Chondrocyte (in vitro differentiated cells): ENCODE results near the gene PLCH2. TPM values are rescaled to one million over a fixed set of nuclear protein-coding genes. Genes with fewer than 3 reads are reported as not detected.
A peak's percentile ranks its signal among the peaks of the same experiment; 100 is the strongest.

ENCODE experiments used
- DNase-seq: peaks from one replicate; pipeline ENCODE4 v3.0.0; 2021; ENCODE audit warnings: mixed read lengths, low spot score
- H3K27ac Mint-ChIP-seq: one replicate; pipeline ENCODE4 v1.8.0; 2021; ENCODE audit warnings: mild to moderate bottlenecking, moderate library complexity, mixed read lengths; ENCODE audit not compliant: unreplicated experiment
- H3K27me3 Mint-ChIP-seq: 2 replicates; pipeline ENCODE4 v1.8.0; 2021; ENCODE audit warnings: low read depth, mixed read lengths
- H3K36me3 Mint-ChIP-seq: 2 replicates; pipeline ENCODE4 v1.8.0; 2021; ENCODE audit warnings: low read depth, mixed read lengths
- H3K4me1 Mint-ChIP-seq: 2 replicates; pipeline ENCODE4 v1.8.0; 2021; ENCODE audit warnings: low read depth, mild to moderate bottlenecking, mixed read lengths
- H3K4me3 Mint-ChIP-seq: one replicate; pipeline ENCODE4 v1.8.0; 2021; ENCODE audit warnings: mild to moderate bottlenecking, moderate library complexity, mixed read lengths; ENCODE audit not compliant: unreplicated experiment
- H3K9me3 Mint-ChIP-seq: 2 replicates; pipeline ENCODE4 v1.8.0; 2021; ENCODE audit warnings: low read depth, mixed read lengths
- total RNA-seq: library from RNA; stranded (reverse); gene quantifications from 3 replicates; pipeline ENCODE4 v1.2.1, GENCODE V29; 2021
- TF ChIP-seq, protein P1 (sequence below): fragments of 200-600 bp; sonication (generic); IDR thresholded peaks from 2 replicates; pipeline ENCODE4 v1.5.0; 2021; ENCODE audit warnings: antibody characterized with exemption, mild to moderate bottlenecking, moderate library complexity

The PLCH2 gene
- total RNA-seq, 1 donor from 2014 or later, result 2.4 TPM

DNA sequence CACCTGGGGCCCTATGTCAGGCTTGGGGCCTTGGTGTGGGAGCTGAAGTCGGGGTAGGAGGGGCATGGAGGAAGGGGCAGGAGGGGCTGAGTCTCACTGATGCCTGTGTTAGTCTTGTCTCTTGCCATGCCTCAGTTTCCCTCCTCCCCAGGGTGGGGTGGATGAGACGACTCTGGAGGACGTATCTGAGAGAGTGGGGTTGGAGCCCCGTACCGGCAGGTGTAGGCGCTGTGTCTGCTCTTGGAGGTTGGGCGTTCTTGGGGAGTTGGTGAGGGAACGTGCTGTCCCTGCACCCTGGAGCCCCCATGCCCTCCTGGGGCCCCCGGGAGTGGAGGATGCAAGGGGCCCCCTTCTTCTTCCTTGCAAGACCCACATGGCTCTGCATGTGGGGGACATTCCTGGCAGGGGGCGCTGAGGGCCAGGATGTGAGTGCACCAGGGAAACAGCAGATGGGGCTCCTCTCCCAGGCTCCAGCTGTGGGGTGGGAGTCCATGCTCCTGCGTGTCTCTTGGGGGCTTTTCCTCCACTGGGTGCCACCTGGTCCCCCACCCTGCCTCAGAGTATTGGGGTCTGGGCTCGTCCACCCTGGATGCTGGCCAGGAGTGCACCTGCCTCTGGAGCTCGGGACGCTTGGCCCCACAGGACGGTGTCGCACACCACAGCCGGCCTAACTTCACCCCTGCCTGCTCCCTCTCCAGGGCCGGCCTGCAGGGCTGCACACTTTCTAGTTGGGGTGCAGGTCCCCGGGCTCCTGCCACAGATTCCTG lies 78.7 kb downstream of the PLCH2 start:
- Mint-ChIP-seq H3K27ac (no peak overlapping the region), H3K9me3 (no peaks in the 10 kb centered on the region), H3K27me3 (no peaks in the 10 kb centered on the region), H3K36me3 (no peaks in the 10 kb centered on the region), H3K4me1 (peaks cover 12% of the 10 kb centered on the region), H3K4me3 (no peak overlapping the region)
- TF ChIP-seq, protein P1, sequence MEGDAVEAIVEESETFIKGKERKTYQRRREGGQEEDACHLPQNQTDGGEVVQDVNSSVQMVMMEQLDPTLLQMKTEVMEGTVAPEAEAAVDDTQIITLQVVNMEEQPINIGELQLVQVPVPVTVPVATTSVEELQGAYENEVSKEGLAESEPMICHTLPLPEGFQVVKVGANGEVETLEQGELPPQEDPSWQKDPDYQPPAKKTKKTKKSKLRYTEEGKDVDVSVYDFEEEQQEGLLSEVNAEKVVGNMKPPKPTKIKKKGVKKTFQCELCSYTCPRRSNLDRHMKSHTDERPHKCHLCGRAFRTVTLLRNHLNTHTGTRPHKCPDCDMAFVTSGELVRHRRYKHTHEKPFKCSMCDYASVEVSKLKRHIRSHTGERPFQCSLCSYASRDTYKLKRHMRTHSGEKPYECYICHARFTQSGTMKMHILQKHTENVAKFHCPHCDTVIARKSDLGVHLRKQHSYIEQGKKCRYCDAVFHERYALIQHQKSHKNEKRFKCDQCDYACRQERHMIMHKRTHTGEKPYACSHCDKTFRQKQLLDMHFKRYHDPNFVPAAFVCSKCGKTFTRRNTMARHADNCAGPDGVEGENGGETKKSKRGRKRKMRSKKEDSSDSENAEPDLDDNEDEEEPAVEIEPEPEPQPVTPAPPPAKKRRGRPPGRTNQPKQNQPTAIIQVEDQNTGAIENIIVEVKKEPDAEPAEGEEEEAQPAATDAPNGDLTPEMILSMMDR, result peak; percentile 69
- DNase-seq, result no peak

Other genes starting within 250 kb of the PLCH2 start
- gene SKI, start 248.0 kb upstream of the PLCH2 start, total RNA-seq, result 112 to 135 TPM (median 116 TPM) in 3 replicates
- gene MORN1, start 84.7 kb upstream of the PLCH2 start, total RNA-seq, result 6.7 to 10.0 TPM (median 8.1 TPM) in 3 replicates
- 158 to 177 TPM (median 175 TPM) in 3 replicates for gene RER1, start 84.4 kb upstream of the PLCH2 start, total RNA-seq
- gene PEX10, start 63.7 kb upstream of the PLCH2 start, total RNA-seq, result 20.6 to 33.0 TPM (median 23.4 TPM) in 3 replicates
- 19.6 to 32.6 TPM (median 20.5 TPM) in 3 replicates for gene PANK4, start 50.3 kb downstream of the PLCH2 start, total RNA-seq
- not detected in 3 replicates for gene HES5, start 54.0 kb downstream of the PLCH2 start, total RNA-seq
- 0.95 to 2.5 TPM (median 1.1 TPM) in 3 replicates for gene TNFRSF14, start 80.1 kb downstream of the PLCH2 start, total RNA-seq
- gene PRXL2B, start 110.5 kb downstream of the PLCH2 start, total RNA-seq, result 20.4 to 25.6 TPM (median 22.4 TPM) in 3 replicates
- 0.62 to 0.92 TPM in 2 of 3 replicates, not detected in the other for gene MMEL1, start 156.7 kb downstream of the PLCH2 start, total RNA-seq